Activated naive CD4-positive, alpha-beta T cell treated with anti-CD3 and anti-CD28 coated beads, Interleukin-2, amount 50 U/mL, for 72 hours (primary cell): ENCODE measurements around the gene CCND1. TPM values are rescaled to one million over a fixed set of nuclear protein-coding genes. Genes with fewer than 3 reads are reported as not detected.

Experiments used
- ATAC-seq, 2 donors: fragments of 150-1000 bp; cut with Tn5 transposase; 2 replicates each; pipeline ENCODE4 v1.10.0; 2021; ENCODE audit warnings: mild to moderate bottlenecking in 2 of 2, moderate library complexity in 2 of 2
- DNase-seq, 2 donors: peaks; one replicate each; pipeline ENCODE4 v3.0.0; 2021 to 2022; ENCODE audit warnings: low spot score in 2 of 2
- H3K27ac Mint-ChIP-seq, 2 donors: one replicate each; pipeline ENCODE4 v1.8.0; 2022; ENCODE audit warnings: mild to moderate bottlenecking in 2 of 2, mixed read lengths in 2 of 2
- H3K36me3 Mint-ChIP-seq, 2 donors: one replicate each; pipeline ENCODE4 v1.8.0; 2022; ENCODE audit warnings: mixed read lengths in 2 of 2
- H3K9me3 Mint-ChIP-seq, 2 donors: one replicate each; pipeline ENCODE4 v1.8.0; 2022; ENCODE audit warnings: mixed read lengths in 2 of 2
- total RNA-seq, 2 donors: library from RNA; stranded (reverse); gene quantifications; one replicate each; pipeline ENCODE4 v1.2.3, GENCODE V29; 2022

CCND1 gene
- total RNA-seq, 2 donors from 2014 or later = 0.16 to 0.39 TPM

GRCh38 chr11:69666752-69667536, 26.0 kb downstream of the CCND1 start:
- DNase-seq (no peak), ATAC-seq (no peak)
- Mint-ChIP-seq H3K9me3 (no peaks in the 10 kb centered on the region), H3K36me3 (no peaks in the 10 kb centered on the region), H3K27ac (no peak overlapping the region)

- Mint-ChIP-seq H3K9me3 (no peaks in the 10 kb centered on the region), H3K27ac (no peak overlapping the region), H3K36me3 (no peaks in the 10 kb centered on the region)
- ATAC-seq = no peak
- peak in 1 of 2 donors; percentile 43 for DNase-seq
Observed at GRCh38 chr11:69667619-69668604, 27.0 kb downstream of the CCND1 start.

GRCh38 chr11:69669486-69669885, 28.5 kb downstream of the CCND1 start:
- ATAC-seq = no peak
- Mint-ChIP-seq H3K9me3 (no peaks in the 10 kb centered on the region), H3K36me3 (peaks cover 0 to 4% of the 10 kb centered on the region in 2 donors), H3K27ac (no peak overlapping the region)
- no peak for DNase-seq

- peak; percentile 22 to 34 for ATAC-seq
- peak overlapping the region in 1 of 2 donors; percentile 85 for H3K27ac Mint-ChIP-seq
Observed at GRCh38 chr11:69670158-69670845, 29.3 kb downstream of the CCND1 start.

GRCh38 chr11:69671734-69672465, 30.9 kb downstream of the CCND1 start:
- H3K9me3 Mint-ChIP-seq = no peaks in the 10 kb centered on the region
- no peak overlapping the region for H3K27ac Mint-ChIP-seq
- ATAC-seq (no peak), DNase-seq (no peak)
- peaks cover 0 to 8% of the 10 kb centered on the region in 2 donors for H3K36me3 Mint-ChIP-seq

More at GRCh38 chr11:69670158-69670845, 29.3 kb downstream of the CCND1 start:
- DNase-seq = peak in 1 of 2 donors; percentile 60
- Mint-ChIP-seq H3K9me3 (no peaks in the 10 kb centered on the region), H3K36me3 (peaks cover 0 to 8% of the 10 kb centered on the region in 2 donors)

GRCh38 chr11:69674267-69674885, 33.4 kb downstream of the CCND1 start:
- Mint-ChIP-seq H3K27ac (peak overlapping the region; percentile 88 to 94), H3K36me3 (peaks cover 0 to 8% of the 10 kb centered on the region in 2 donors), H3K9me3 (no peaks in the 10 kb centered on the region)
- ATAC-seq (peak in 1 of 2 donors; percentile 36), DNase-seq (peak in 1 of 2 donors; percentile 10)

- Mint-ChIP-seq H3K27ac (peak within 1 kb of the TSS; percentile 88 to 94), H3K36me3 (peaks cover 0 to 8% of the 10 kb centered on the region in 2 donors), H3K9me3 (no peaks in the 10 kb centered on the region)
- ATAC-seq (peak; percentile 93 to 94), DNase-seq (peak; percentile 95 to 97)
Observed at GRCh38 chr11:69674886-69675714, 34.1 kb downstream of the CCND1 start, which contains the start of gene LTO1. TSS of gene LTO1 (minus strand) at chr11:69675353. CDS start at chr11:69675239, 114 bp downstream.

- DNase-seq (no peak), ATAC-seq (no peak)
- Mint-ChIP-seq H3K9me3 (no peaks in the 10 kb centered on the region), H3K27ac (no peak overlapping the region), H3K36me3 (peaks cover 0 to 8% of the 10 kb centered on the region in 2 donors)
Observed at GRCh38 chr11:69677749-69678148, 36.8 kb downstream of the CCND1 start.

- no peaks in the 10 kb centered on the region for H3K9me3 Mint-ChIP-seq
- DNase-seq (no peak), ATAC-seq (no peak)
- H3K36me3 Mint-ChIP-seq = no peaks in the 10 kb centered on the region
- no peak overlapping the region for H3K27ac Mint-ChIP-seq
Observed at GRCh38 chr11:69680688-69681087, 39.7 kb downstream of the CCND1 start.

GRCh38 chr11:69682221-69682620, 41.3 kb downstream of the CCND1 start:
- H3K9me3 Mint-ChIP-seq = no peaks in the 10 kb centered on the region
- DNase-seq (no peak), ATAC-seq (no peak)
- no peaks in the 10 kb centered on the region for H3K36me3 Mint-ChIP-seq
- no peak overlapping the region for H3K27ac Mint-ChIP-seq

GRCh38 chr11:69682681-69683326, 41.8 kb downstream of the CCND1 start:
- ATAC-seq = no peak
- no peaks in the 10 kb centered on the region for H3K36me3 Mint-ChIP-seq
- no peak for DNase-seq
- H3K27ac Mint-ChIP-seq = no peak overlapping the region
- no peaks in the 10 kb centered on the region for H3K9me3 Mint-ChIP-seq

GRCh38 chr11:69683764-69684333, 42.9 kb downstream of the CCND1 start:
- Mint-ChIP-seq H3K9me3 (no peaks in the 10 kb centered on the region), H3K27ac (no peak overlapping the region), H3K36me3 (no peaks in the 10 kb centered on the region)
- no peak for ATAC-seq
- DNase-seq = no peak

- H3K9me3 Mint-ChIP-seq = peaks cover 0 to 5% of the 10 kb centered on the region in 2 donors
- no peak for DNase-seq
- no peak for ATAC-seq
- no peaks in the 10 kb centered on the region for H3K36me3 Mint-ChIP-seq
- H3K27ac Mint-ChIP-seq = no peak overlapping the region
Observed at GRCh38 chr11:69684651-69685050, 43.7 kb downstream of the CCND1 start.

GRCh38 chr11:69685348-69685747, 44.4 kb downstream of the CCND1 start:
- no peaks in the 10 kb centered on the region for H3K36me3 Mint-ChIP-seq
- peaks cover 0 to 7% of the 10 kb centered on the region in 2 donors for H3K9me3 Mint-ChIP-seq
- DNase-seq (no peak), ATAC-seq (no peak)
- no peak overlapping the region for H3K27ac Mint-ChIP-seq
